22Rv1 (cell line): ENCODE data around the gene MAGI2.

Experiments used
- CTCF ChIP-seq: fragments of 450-650 bp; IDR thresholded peaks from 2 replicates; pipeline ENCODE4 v1.5.1; 2017; ENCODE audit warnings: mild to moderate bottlenecking
- ZFX ChIP-seq: fragments of 450-650 bp; IDR thresholded peaks from 2 replicates; pipeline ENCODE4 v1.6.1; 2017; ENCODE audit warnings: antibody characterized with exemption, borderline replicate concordance

GRCh38 chr7:79212334-79212733 is 241.1 kb downstream of the MAGI2 start:
- TF ChIP-seq CTCF, result no peak
- TF ChIP-seq ZFX, result no peak
